IPS DF 19.7 (cell line): ENCODE measurements around the gene SRR.
"Not testable (repeated sequence)": the region's sequence is repeated elsewhere in the genome, so short reads cannot be mapped to it uniquely, and the experiment has no call there.

Source experiments
- DNase-seq: peaks from one replicate; pipeline ENCODE4 v3.0.0-alpha.2; 2013; ENCODE audit warnings: low read depth, low spot score

The SRR gene, protein sequence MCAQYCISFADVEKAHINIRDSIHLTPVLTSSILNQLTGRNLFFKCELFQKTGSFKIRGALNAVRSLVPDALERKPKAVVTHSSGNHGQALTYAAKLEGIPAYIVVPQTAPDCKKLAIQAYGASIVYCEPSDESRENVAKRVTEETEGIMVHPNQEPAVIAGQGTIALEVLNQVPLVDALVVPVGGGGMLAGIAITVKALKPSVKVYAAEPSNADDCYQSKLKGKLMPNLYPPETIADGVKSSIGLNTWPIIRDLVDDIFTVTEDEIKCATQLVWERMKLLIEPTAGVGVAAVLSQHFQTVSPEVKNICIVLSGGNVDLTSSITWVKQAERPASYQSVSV

GRCh38 chr17:2303204-2304188 lies at the start of gene SRR, which contains the start of gene SMG6:
Gene SRR (plus strand): TSS chr17:2303950. CDS start chr17:2315561, 11,611 bp downstream.
Gene SMG6 (minus strand): TSS chr17:2303785. CDS start chr17:2303720, 65 bp downstream.
- DNase-seq = peak; percentile 20

DNA sequence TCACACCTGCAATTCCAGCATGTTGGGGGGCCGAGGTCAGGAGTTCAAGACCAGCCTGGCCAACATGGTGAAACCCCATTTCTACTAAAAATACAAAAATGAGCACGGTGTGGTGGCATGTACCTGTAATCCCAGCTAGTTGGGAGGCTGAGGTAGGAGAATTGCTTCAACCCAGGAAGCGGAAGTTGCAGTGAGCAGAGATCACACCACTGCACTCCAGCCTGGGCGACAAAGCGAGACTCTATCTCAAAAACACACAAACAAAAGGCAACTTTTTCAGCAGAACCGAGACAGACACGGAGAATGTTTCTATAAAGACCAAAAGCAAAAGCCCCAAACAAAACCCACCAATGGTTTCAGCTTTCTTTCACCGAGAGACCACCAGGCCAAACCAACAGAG lies 44.9 kb upstream of the SRR start:
- not testable (repeated sequence) for DNase-seq

- no peak for DNase-seq
Observed at GRCh38 chr17:2259769-2260536, 43.8 kb upstream of the SRR start.

DNA sequence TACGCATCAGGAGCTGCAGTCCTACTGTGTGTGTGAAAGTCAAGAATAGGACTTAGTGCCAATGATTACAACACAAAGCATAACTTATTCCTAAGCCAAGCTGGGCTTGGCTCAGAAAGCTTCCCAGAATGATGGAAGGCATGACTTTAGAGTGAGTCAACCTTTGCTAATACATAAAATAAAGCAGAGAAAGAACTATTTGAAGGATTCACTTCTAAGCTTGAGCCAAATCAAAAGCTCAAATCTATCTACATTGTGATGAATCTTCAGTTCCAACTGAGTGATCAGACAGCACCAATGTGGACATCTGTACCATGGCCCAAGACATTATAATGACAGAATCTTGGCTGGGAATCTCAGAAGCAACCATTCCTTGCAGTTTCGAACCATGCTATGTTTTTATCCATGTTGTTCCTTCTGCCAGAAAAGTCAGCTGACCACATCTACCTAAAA lies 41.6 kb upstream of the SRR start:
- DNase-seq = no peak

DNA sequence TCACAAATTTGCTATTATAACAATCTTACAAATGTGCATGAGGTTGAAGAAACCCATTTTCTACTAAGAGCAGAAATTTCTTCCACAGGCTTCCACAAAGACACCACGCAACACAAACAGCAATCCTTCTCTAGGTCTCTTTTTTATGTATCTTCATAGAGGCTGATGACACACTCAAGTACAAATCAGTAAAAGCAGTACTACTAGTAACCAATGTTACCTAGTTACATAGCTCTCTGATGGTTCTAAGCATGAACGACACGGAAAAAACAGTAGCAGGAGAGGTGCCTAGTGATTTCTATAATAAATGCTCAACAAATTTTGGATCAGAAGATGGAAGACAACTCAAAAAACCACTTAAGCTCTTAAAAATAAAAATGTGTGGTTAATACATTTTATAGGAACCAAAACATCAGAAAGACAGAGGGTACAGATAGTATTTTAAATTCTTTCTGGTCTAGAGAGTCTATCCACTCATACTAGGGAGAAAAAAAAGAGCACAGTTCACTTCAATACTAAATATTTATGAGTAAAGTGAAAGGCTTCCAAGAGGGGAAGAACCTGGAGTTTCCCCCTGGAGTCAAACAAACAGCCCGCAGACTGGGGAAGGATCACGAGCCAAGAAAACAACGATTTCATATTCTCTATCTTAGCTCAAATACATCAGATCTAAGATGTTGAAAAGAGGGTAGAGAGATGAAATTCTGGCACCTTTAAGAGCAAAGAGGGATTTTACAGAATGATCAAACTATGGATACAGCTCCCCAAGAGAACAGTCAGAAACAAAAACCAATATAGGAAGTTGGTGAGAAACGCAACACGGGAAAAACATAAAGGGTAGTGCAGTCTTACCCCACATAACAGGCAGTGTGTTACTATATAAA lies 40.3 kb upstream of the SRR start:
- no peak for DNase-seq

DNA sequence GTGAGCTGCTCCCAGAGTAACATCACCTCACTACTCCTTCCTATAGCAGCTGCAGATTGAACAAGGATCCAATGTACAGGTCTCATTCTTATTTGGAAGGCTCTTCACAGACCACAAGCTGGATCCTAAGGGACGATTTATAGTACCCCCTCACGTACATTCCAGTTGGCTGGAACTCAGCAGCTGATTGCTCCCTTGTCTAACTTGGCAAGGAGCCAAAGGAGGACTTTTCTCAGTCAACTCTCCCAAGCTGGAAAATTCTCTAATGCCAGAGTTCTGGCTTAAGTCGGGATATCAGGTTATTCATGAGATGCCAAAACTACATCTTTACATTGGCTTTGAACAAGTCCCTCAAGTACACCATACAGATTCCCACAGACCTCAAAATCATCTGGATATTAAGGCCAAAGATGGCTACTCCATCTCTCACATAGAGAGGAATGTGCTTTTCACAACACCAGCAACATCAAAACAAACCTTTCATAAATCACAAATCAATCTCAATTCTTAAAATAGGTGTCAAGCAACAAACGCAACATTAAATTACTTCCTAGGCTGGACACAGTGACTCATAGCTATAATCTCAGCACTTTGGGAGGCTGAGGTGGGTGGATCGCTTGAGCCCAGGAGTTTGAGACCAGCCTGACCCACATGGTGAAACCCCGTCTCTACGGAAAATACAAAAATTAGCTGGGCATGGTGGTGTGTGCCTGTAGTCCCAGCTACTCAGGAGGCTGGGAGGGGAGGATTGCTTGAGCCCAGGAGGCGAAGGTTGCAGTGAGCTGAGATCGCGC lies 39.5 kb upstream of the SRR start:
- DNase-seq = no peak

DNA sequence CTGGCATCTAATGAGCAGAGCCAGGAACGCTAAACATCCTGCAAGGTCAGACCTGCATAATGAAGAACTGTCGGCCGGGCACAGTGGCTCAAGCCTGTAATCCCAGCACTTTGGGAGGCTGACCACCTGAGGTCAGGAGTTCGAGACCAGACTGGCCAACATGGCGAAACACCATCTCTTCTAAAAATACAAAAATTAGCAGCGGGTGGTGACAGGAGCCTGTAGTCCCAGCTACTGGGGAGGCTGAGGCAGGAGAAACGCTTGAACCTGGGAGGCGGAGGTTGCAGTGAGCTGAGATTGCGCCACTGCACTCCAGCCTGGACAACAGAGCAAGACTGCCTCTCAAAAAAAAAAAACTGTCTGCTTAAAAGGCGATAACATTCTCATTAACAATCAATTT lies 38.6 kb upstream of the SRR start:
- not testable (repeated sequence) for DNase-seq

- no peak for DNase-seq
Observed at GRCh38 chr17:2266045-2266864, 37.5 kb upstream of the SRR start.

DNA sequence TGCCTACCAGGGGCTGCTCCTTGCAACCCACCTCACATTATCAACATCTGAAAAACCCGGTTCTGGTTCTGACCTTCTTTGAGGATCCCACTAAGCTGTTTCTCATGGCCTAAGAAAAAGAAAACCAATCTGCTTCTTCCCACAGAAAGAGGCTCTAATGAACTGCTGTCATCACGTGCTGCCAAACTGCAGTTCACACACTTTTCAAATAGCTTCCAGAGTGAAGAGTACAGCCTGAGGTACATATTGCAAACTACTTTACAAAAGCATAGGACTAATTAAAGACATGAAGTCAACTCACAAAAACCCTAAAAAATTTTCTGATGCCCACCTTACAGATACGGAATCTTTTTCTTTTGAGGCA lies 36.9 kb upstream of the SRR start:
- no peak for DNase-seq

DNA sequence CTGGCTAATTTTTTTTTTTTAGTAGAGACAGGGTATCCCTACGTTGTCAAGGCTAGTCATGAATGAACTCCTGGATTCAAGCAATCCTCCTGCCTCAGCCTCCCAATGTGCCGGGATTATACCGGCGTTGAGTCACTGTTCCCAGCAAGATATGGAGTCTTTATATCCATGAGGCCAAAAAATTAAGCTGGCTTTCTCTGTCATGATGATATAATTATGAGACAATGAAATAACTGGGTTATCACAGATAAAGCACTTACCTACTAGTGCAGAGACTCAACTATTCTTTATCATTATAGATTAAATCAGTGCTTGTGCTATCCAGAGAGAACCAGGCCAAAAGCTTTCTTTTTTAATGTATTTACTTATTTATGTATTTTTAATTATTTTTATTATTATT lies 36.4 kb upstream of the SRR start:
- DNase-seq = no peak

DNA sequence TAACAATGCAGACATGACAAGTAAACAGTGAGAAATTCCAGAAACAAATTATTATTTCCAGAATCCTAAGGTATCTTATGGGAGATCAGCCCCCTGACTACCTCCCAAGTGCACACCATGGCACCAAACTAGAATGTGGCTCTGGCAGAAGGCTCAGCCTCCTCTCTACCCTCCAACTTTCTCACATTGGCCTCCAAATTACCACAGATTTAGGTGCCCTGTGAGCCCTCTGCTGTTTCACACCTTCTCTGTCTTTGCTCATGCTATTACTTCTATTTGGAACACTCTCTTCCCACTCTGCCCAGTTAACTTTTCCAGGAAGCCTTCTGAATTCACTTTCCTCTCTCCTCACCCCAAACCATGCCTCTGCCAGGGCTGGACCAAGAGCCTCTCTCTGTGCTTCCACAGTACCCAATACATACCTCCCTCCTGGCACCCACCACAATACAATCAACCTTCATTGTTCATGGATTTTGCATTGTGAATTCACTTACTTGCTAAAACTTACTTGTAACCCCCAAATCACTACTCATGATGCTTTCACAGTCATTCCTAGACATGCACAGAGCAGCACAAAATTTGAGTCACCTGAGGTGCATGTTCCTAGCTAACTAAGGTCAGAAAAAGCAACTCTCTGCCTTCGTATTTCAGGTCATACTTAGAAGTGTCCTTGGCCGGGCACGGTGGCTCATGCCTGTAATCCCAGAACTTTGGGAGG lies 31.6 kb upstream of the SRR start:
- DNase-seq = no peak

DNA sequence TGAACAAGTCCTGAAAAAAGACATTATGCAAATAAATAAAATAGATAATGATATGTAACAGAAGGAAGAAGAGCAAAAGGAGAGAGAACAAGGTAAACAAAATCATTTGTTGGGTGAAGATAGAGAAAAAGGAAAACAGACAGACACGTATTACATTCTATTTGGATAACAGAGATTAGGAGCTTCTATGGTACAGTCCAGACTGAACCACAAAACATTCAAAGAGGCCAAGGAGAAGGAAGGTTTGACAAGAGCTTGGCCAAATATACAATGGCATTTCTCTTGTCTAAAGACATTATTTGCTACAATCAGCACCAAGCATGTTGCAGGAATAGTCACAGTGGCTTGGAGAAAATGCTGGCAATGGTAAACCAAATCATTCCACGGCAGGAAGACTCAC lies 29.3 kb upstream of the SRR start:
- no peak for DNase-seq

DNA sequence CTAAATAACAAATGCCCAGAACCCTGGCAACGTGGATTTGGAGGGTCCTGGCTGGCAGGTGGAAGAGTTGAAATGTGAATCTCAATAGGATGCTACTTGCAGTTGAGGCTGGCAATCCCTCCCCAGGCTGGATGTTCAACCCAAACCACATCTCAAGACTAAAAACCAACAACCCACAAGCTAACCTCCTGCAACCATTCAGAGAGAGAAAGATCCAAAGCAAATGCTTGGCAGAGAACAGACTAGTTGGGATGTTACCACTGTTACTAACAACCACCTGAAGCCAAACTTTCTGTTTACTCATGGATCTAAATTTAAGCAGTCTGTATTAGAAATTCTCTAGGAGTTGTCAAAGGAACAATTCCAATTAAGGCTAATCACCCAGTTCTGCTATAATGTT lies 28.0 kb upstream of the SRR start:
- DNase-seq = no peak

DNA sequence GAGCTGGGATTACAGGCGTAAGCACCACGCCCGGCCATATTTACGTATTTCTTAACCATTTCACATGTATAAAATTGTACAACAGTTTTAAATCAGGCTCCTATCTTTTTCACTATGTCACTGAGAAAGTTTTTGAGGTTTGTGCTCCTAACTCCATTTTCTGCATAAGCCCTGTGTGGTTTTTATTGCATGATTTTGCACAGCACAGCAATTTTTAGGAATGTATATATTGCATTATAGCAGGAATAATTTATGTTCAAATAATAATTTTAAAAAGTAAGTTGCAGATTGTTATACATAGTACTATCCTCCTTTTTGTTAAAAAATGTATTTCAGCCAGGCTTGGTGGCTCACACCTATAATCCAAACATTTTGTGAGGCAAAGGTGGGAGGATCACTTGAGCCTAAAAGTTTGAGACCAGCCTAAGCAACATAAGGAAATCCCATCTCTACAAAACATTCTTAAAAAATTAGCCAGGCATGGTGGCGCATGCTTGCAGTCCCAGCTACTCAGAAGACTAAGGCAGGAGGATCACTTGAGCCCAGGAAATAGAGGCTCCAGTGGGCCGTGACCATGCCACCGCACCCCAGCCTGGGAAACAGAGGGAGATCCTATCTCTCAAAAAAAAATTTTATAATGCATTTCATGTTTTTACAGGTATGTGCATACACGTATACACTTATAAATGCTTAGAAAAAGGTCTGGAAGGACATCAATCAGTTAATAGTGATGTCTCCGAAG lies 26.1 kb upstream of the SRR start:
- no peak for DNase-seq

- no peak for DNase-seq
Observed at GRCh38 chr17:2279707-2280106, 24.0 kb upstream of the SRR start.

- DNase-seq = peak; percentile 17
Observed at GRCh38 chr17:2282297-2282873, 21.4 kb upstream of the SRR start.

- no peak for DNase-seq
Observed at GRCh38 chr17:2283302-2283701, 20.4 kb upstream of the SRR start.
